Retinal pigment epithelial cell (primary cell): Measurements from ENCODE around the gene KIDINS220.

ENCODE experiments used
- DNase-seq: peaks from one replicate; pipeline ENCODE4 v3.0.0-alpha.2; 2010; ENCODE audit warnings: low read depth
- H3K4me3 ChIP-seq: 2 replicates; pipeline ENCODE4 v1.5.1; 2011; ENCODE audit warnings: mild to moderate bottlenecking, low read length, control low read depth, moderate library complexity
- TF ChIP-seq, protein P1 (sequence below): conservative IDR thresholded peaks from 2 replicates; pipeline ENCODE4 v1.5.1; 2011; ENCODE audit warnings: low read depth, low read length, control low read depth, inconsistent platforms

KIDINS220 gene

DNA sequence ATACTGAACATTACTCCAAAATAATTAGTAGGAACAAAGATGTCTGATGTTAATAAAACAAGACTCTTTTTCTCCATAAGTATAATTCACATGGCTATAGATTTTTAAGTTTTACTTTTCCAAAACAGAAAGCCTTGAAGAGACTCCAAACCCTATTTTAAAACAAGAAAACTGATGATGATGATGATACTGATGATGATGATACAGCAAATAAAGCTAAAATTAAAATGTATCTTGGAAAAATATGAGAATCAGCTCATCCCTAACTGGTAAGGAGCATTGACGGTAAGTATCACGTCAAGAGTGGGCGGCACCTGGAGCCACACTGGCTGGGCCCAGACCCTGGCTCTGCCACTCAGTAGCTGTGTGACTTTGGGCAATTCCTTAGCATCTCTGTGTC lies 116.0 kb downstream of the KIDINS220 start:
- TF ChIP-seq, protein P1, sequence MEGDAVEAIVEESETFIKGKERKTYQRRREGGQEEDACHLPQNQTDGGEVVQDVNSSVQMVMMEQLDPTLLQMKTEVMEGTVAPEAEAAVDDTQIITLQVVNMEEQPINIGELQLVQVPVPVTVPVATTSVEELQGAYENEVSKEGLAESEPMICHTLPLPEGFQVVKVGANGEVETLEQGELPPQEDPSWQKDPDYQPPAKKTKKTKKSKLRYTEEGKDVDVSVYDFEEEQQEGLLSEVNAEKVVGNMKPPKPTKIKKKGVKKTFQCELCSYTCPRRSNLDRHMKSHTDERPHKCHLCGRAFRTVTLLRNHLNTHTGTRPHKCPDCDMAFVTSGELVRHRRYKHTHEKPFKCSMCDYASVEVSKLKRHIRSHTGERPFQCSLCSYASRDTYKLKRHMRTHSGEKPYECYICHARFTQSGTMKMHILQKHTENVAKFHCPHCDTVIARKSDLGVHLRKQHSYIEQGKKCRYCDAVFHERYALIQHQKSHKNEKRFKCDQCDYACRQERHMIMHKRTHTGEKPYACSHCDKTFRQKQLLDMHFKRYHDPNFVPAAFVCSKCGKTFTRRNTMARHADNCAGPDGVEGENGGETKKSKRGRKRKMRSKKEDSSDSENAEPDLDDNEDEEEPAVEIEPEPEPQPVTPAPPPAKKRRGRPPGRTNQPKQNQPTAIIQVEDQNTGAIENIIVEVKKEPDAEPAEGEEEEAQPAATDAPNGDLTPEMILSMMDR = no peak
- H3K4me3 ChIP-seq = no peak overlapping the region
- DNase-seq = no peak

DNA sequence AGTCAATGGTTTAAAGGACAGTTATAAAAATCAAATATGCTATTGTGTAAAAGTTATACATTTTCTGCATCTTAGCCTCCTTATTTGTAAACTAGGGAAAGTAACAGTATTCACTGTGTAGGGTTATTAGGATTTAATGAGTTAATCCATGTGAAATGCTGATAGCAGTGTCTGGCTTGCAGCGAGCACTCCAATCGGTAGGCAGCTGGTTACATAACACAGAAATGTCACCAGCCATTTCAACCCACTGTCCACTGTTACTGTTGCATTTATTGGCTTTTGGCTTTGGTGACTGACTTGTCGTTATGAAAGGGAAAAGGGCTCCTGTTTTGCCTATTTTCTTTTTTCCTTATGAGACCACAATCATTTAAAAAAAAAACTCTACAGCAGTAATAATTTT lies 116.7 kb downstream of the KIDINS220 start:
- no peak overlapping the region for H3K4me3 ChIP-seq
- TF ChIP-seq, protein P1 = no peak
- no peak for DNase-seq

DNA sequence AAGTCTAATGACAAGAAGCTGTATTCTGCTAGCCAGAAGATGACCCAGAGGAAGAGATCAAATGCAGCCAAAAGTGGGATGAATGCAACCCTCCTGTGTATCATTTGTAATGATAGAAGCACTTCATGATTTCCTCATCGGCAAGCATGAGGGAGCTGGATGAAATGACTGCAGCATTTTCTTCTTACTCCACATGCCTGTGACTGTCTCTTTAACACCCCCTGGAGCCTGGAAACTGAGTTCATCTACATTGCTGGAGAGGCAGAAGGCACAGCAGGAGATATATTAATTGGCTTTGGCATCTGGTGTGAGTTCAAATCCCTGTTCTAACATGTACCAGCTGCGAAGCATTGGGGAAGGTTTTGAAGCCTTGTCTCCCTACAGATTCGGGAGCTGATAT lies 117.9 kb downstream of the KIDINS220 start:
- no peak for DNase-seq
- no peak overlapping the region for H3K4me3 ChIP-seq
- TF ChIP-seq, protein P1 = no peak

DNA sequence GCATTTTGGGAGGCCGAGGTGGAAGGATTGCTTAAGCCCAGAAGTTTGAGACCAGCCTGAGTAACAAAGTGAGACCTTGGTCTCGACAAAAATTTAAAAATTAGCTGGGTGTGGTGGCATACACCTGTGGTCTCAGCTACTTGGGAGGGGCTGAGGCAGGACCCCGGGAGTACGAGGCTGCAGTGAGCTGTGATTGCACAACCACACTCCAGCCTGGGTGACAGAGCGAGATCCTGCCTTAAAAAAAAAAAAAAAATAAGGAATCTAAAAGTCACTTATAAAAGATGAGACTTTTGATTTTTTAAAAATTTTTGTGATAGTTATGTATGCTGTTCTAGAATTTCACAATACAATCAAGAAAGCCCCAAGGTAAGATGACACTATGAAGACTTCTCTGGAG lies 122.4 kb downstream of the KIDINS220 start:
- TF ChIP-seq, protein P1 = no peak
- no peak overlapping the region for H3K4me3 ChIP-seq
- DNase-seq = no peak

DNA sequence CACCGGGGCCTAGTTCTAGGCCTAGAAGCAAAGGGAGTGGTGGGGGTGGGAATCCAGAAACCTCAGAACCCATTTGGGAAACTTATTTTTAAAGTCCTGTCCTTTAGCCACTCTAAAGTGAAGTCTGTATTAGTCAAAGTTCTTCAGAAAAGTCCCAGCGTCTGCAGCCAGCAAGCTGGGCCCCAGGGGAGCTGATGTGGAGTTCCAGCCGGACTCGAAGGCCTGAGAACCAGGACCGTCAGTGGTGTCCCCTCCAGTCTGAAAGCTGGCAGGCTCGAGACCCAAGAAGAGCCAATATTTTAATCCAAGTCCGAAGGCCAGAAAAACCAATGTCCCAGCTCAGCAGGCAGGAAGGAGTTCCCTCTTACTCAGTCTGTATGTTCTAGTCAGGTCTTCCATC lies 123.1 kb downstream of the KIDINS220 start:
- H3K4me3 ChIP-seq = no peak overlapping the region
- DNase-seq = no peak
- TF ChIP-seq, protein P1 = no peak

DNA sequence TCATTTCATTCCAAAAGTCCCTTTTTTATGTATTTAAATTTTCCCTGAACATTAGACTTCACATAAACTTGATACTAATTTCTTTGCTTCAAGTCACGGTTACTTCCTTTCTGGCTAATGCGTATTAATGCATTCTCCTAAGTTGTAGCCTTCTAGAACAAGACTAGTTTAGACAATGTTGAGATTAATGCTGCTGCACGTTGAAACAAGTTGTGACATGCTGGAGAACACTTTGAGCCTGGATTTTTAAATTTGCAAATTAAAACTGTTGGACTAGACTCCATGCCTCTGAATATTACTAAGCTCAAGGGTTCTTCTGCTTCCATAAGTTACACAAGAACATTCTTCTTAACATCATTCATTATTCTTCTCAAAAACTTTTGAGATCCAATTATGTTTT lies 126.5 kb downstream of the KIDINS220 start:
- no peak for DNase-seq
- H3K4me3 ChIP-seq = no peak overlapping the region
- TF ChIP-seq, protein P1 = no peak

DNA sequence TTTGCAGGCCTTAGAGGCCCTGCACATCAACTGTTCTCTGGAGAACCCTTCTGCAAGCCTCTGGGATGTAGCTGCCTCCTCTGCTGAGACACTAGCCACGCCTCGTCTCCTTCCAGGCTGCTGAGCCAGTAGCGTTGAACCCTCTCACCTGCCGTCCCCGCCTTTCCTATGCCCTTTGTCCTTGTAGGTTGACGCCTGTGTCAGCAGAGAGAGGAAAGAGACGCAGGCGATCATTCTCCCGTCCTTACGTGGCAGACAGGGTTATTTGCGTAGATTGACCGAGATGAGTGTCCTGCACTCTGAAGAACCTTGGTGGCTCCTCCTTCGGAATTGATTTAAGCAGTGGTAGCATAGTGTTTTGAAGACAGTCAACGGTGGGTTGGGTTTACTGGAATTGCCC lies 127.8 kb downstream of the KIDINS220 start:
- DNase-seq = no peak
- no peak overlapping the region for H3K4me3 ChIP-seq
- TF ChIP-seq, protein P1 = no peak
